HG03521 (cell line): ENCODE data around the gene ASTL.
A peak's percentile ranks its signal among the peaks of the same experiment; 100 is the strongest.

Experiments used
- ATAC-seq: cut with Tn5 transposase; IDR thresholded peaks from one replicate; pipeline ENCODE4 v1.9.1; 2021; ENCODE audit warnings: mild to moderate bottlenecking, moderate library complexity; ENCODE audit not compliant: unreplicated experiment

ASTL gene

GRCh38 chr2:96159084-96159830 lies 21.0 kb upstream of the ASTL start:
- no peak for ATAC-seq

- ATAC-seq: no peak
Observed at GRCh38 chr2:96158554-96158940, 20.2 kb upstream of the ASTL start.

- ATAC-seq: peak; percentile 45
Observed at GRCh38 chr2:96157649-96158553, 19.6 kb upstream of the ASTL start.

- ATAC-seq: no peak
Observed at GRCh38 chr2:96156926-96157648, 18.8 kb upstream of the ASTL start.

- ATAC-seq: no peak
Observed at GRCh38 chr2:96156011-96156820, 17.9 kb upstream of the ASTL start.

GRCh38 chr2:96154506-96155380 lies 16.4 kb upstream of the ASTL start:
- no peak for ATAC-seq

- ATAC-seq: no peak
Observed at GRCh38 chr2:96153991-96154431, 15.7 kb upstream of the ASTL start.

- ATAC-seq: no peak
Observed at GRCh38 chr2:96153291-96153713, 15.0 kb upstream of the ASTL start.

- no peak for ATAC-seq
Observed at GRCh38 chr2:96152304-96153161, 14.2 kb upstream of the ASTL start.

GRCh38 chr2:96151595-96152303 lies 13.4 kb upstream of the ASTL start:
- no peak for ATAC-seq

GRCh38 chr2:96150791-96151594 lies 12.7 kb upstream of the ASTL start:
- no peak for ATAC-seq

GRCh38 chr2:96150007-96150640 lies 11.8 kb upstream of the ASTL start:
- no peak for ATAC-seq

- ATAC-seq: peak; percentile 27
Observed at GRCh38 chr2:96148410-96149217, 10.3 kb upstream of the ASTL start.

- ATAC-seq: no peak
Observed at GRCh38 chr2:96147593-96148201, 9.4 kb upstream of the ASTL start.

GRCh38 chr2:96146881-96147592 lies 8.7 kb upstream of the ASTL start:
- ATAC-seq: no peak
